Measurements from ENCODE around the gene NBAS.

GRCh38 chr2:15163326-15163725, 397.8 kb downstream of the NBAS start:
- TF ChIP-seq CTCF (IDR thresholded peaks at IDR 0.05) = no peak
- no peak for TF ChIP-seq EP300 (IDR thresholded peaks at IDR 0.05)

Measured in ovary (tissue), 3 donors.